ENCODE data around the gene SPECC1. TPM values are rescaled to one million over a fixed set of nuclear protein-coding genes. Genes with fewer than 3 reads are reported as not detected.
A peak's percentile ranks its signal among the peaks of the same experiment; 100 is the strongest.
"Not testable (repeated sequence)": the region's sequence is repeated elsewhere in the genome, so short reads cannot be mapped to it uniquely, and the experiment has no call there.

The SPECC1 gene
- total RNA-seq, 6 donors from 2014 or later: 21.8 to 65.0 (median 33.9) TPM

- Histone ChIP-seq H3K36me3 (peaks cover 0 to 9% (median 0%) of the 10 kb centered on the region in 4 donors), H3K27ac (no peak overlapping the region), H3K27me3 (no peaks in the 10 kb centered on the region), H3K4me3 (no peak overlapping the region), H3K4me1 (no peaks in the 10 kb centered on the region), H3K9me3 (no peaks in the 10 kb centered on the region)
- TF ChIP-seq EP300 (IDR thresholded peaks at IDR 0.05) (no peak), POLR2A (IDR thresholded peaks at IDR 0.05) (no peak), CTCF (IDR thresholded peaks at IDR 0.05) (no peak), POLR2AphosphoS5 (IDR thresholded peaks at IDR 0.05) (no peak)
- ATAC-seq (ENCODE audit: low FRiP score in 2 of 2) (no peak), DNase-seq (no peak)
- WGBS, 2 donors: 73 to 87% methylated on average over 7 of the region's 7 CpGs
Observed at GRCh38 chr17:20225162-20226115, 216.3 kb downstream of the SPECC1 start.

- Histone ChIP-seq H3K27me3 (no peaks in the 10 kb centered on the region), H3K9me3 (no peaks in the 10 kb centered on the region), H3K27ac (no peak overlapping the region), H3K4me3 (no peak overlapping the region), H3K4me1 (no peaks in the 10 kb centered on the region), H3K36me3 (peaks cover 0 to 11% (median under 1%) of the 10 kb centered on the region in 4 donors)
- DNase-seq (peak; percentile 67 to 78), ATAC-seq (ENCODE audit: low FRiP score in 2 of 2) (peak; percentile 91 to 96)
- 40 to 46% methylated on average over 8 of the region's 8 CpGs for WGBS, 2 donors
- TF ChIP-seq POLR2A (IDR thresholded peaks at IDR 0.05) (no peak), POLR2AphosphoS5 (IDR thresholded peaks at IDR 0.05) (no peak), CTCF (IDR thresholded peaks at IDR 0.05) (peak; percentile 49 to 83 (median 70))
Observed at GRCh38 chr17:20226814-20227482, 217.8 kb downstream of the SPECC1 start.

- not testable (repeated sequence) for H3K9me3 ChIP-seq; H3K4me3 ChIP-seq; ATAC-seq (ENCODE audit: low FRiP score in 2 of 2); H3K27ac ChIP-seq; H3K4me1 ChIP-seq; H3K27me3 ChIP-seq; DNase-seq
- 89 to 90% methylated on average over 11 of the region's 11 CpGs for WGBS, 2 donors
- peaks cover 0 to 20% (median 3%) of the 10 kb centered on the region in 4 donors for H3K36me3 ChIP-seq
Observed at GRCh38 chr17:20227720-20228370, 218.7 kb downstream of the SPECC1 start.

- Histone ChIP-seq H3K4me3 (no peak overlapping the region), H3K4me1 (no peaks in the 10 kb centered on the region), H3K27me3 (no peaks in the 10 kb centered on the region), H3K36me3 (peaks cover 0 to 26% (median 3%) of the 10 kb centered on the region in 4 donors), H3K9me3 (no peaks in the 10 kb centered on the region), H3K27ac (no peak overlapping the region)
- WGBS, 2 donors: 79 to 88% methylated on average over 1 of the region's 1 CpG
- ATAC-seq (ENCODE audit: low FRiP score in 2 of 2) (no peak), DNase-seq (no peak)
- no peak for TF ChIP-seq POLR2AphosphoS5 (IDR thresholded peaks at IDR 0.05)
- no peak for TF ChIP-seq CTCF (IDR thresholded peaks at IDR 0.05)
- TF ChIP-seq POLR2A (IDR thresholded peaks at IDR 0.05): no peak
- no peak for TF ChIP-seq EP300 (IDR thresholded peaks at IDR 0.05)
Observed at GRCh38 chr17:20228410-20228809, 219.3 kb downstream of the SPECC1 start.

- Histone ChIP-seq H3K4me3 (no peak overlapping the region), H3K9me3 (no peaks in the 10 kb centered on the region), H3K36me3 (peaks cover 0 to 27% (median 3%) of the 10 kb centered on the region in 4 donors), H3K27ac (no peak overlapping the region), H3K4me1 (no peaks in the 10 kb centered on the region), H3K27me3 (no peaks in the 10 kb centered on the region)
- DNase-seq: no peak
- no peak for ATAC-seq (ENCODE audit: low FRiP score in 2 of 2)
- WGBS, 2 donors: 55 to 76% methylated on average over 3 of the region's 3 CpGs
- TF ChIP-seq EP300 (IDR thresholded peaks at IDR 0.05) (no peak), POLR2A (IDR thresholded peaks at IDR 0.05) (no peak), CTCF (IDR thresholded peaks at IDR 0.05) (no peak), POLR2AphosphoS5 (IDR thresholded peaks at IDR 0.05) (no peak)
Observed at GRCh38 chr17:20228860-20229259, 219.7 kb downstream of the SPECC1 start.
